HG03196 (cell line): ENCODE measurements around the gene S100A9.
"Not testable (repeated sequence)": the region's sequence is repeated elsewhere in the genome, so short reads cannot be mapped to it uniquely, and the experiment has no call there.

Experiments used
- ATAC-seq: cut with Tn5 transposase; IDR thresholded peaks from one replicate; pipeline ENCODE4 v1.9.1; 2021; ENCODE audit not compliant: unreplicated experiment

The S100A9 gene

DNA sequence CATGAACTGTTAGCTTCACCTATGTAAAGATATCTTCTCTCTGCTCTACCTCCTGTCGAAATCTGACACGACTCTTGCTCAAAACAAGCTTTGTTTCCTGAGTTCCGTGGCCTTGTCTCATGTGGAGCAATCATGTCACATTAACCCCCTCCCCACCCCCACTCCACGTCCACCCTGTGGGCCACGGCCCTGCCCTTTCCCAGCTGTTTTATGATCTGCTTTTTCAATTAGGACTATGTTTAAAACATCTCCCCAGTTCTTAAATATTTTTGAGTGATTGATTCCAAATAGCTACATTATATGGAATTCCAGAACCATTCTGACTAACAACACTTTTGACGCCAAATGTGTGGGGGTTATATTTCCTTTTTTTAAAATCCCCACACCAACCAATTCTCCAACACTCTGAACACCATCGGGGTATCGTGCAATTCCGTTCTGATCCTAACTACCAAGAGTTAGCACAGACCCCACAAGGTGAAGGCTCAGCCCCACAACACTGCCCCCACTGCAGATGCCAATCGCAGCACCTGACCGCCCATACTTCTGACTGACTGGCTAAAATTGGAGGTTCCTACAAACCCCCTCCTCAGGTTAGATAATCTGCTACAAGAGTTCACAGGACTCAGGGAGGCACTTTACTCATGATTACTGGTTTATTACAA is 45.9 kb downstream of the S100A9 start:
- ATAC-seq: no peak

GRCh38 chr1:153404086-153404635 is 46.5 kb downstream of the S100A9 start:
- ATAC-seq: no peak

- ATAC-seq: no peak
Measured at GRCh38 chr1:153404768-153405167, 47.1 kb downstream of the S100A9 start.

- not testable (repeated sequence) for ATAC-seq
Measured at GRCh38 chr1:153405825-153406599, 48.4 kb downstream of the S100A9 start.

- ATAC-seq: not testable (repeated sequence)
Measured at GRCh38 chr1:153407274-153407673, 49.6 kb downstream of the S100A9 start.
